Uterus (tissue), 2 donors: Measurements from ENCODE around the gene LDHD.

Source experiments
- CTCF ChIP-seq, 4 experiments: fragments of 200-600 bp in 2 of 4; fragments of 450-650 bp in 2 of 4; sonication (generic) in 2 of 4; IDR thresholded peaks; one replicate each; pipeline ENCODE4 v1.5.1; 2016 to 2019; ENCODE audit warnings: antibody characterized with exemption in 4 of 4, mild to moderate bottlenecking in 2 of 4, moderate library complexity in 1 of 4
- POLR2A ChIP-seq, 2 donors: fragments of 450-650 bp; IDR thresholded peaks; one replicate each; pipeline ENCODE4 v1.6.1; 2016; ENCODE audit warnings: antibody characterized with exemption in 2 of 2, mild to moderate bottlenecking in 1 of 2, moderate library complexity in 1 of 2

GRCh38 chr16:75099738-75100602 lies 16.6 kb downstream of the LDHD start:
- TF ChIP-seq CTCF (IDR thresholded peaks at IDR 0.05): no peak
- TF ChIP-seq POLR2A (IDR thresholded peaks at IDR 0.05): no peak
